GM21529 (cell line): ENCODE measurements around the gene PIK3AP1.

Source experiments
- ATAC-seq: cut with Tn5 transposase; IDR thresholded peaks from one replicate; pipeline ENCODE4 v1.9.1; 2021; ENCODE audit not compliant: unreplicated experiment

The PIK3AP1 gene

DNA sequence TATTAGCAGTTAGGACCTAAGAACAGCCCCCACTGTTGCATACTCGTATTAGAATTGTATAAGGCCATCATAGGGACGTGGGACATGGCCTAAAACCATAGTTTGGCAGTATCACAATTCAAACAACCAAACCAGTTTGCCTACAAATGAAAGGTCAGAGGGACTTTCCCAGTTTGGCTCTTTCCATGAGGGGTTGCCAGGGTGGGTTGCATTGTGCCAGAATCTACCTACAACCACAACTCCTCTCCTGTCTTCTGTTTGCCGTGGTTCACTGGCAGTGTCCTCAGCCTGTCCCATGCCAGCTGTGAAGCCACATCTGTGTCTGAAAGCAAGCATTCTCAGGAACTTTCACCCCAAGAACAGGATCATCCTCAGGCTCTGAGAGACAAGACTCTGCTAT lies 44.5 kb downstream of the PIK3AP1 start:
- ATAC-seq: no peak

DNA sequence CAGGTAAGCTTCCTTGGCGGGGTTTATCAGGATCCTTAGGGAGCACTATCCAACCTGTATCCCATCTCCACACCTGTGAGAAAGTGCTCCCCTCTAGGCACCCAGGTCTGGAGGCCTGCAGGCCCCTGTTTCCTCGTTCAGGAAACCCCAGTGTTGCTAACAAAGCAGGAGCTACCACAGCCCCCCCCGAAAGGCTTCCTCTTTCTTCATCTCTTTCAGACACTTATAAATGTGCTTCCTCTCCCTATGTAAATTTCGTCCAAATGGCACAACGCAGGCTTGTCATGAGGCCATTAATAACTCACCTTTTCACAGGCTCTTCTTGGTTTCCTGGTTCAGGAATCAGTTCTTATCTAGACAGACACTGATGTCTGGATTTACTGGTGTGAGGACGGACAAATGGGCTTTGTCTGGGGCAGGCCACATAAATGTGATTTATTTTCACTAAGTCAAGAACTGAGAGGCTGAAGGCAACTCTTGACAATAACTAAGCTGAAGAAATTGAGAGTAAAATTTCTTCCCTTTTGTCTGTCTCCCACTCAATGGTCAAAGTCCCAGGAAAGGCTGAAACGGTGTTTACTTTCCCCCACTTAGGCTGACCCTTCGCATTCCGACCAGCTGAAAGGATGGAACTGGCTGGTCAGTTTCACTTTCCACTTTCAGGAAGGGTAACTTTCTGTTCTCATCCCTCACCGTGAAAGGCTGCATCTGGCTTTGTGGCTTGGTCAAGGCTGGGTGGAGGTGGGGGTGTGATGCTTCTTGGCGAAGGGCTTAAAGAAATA lies 46.8 kb downstream of the PIK3AP1 start:
- peak; percentile 61 for ATAC-seq

DNA sequence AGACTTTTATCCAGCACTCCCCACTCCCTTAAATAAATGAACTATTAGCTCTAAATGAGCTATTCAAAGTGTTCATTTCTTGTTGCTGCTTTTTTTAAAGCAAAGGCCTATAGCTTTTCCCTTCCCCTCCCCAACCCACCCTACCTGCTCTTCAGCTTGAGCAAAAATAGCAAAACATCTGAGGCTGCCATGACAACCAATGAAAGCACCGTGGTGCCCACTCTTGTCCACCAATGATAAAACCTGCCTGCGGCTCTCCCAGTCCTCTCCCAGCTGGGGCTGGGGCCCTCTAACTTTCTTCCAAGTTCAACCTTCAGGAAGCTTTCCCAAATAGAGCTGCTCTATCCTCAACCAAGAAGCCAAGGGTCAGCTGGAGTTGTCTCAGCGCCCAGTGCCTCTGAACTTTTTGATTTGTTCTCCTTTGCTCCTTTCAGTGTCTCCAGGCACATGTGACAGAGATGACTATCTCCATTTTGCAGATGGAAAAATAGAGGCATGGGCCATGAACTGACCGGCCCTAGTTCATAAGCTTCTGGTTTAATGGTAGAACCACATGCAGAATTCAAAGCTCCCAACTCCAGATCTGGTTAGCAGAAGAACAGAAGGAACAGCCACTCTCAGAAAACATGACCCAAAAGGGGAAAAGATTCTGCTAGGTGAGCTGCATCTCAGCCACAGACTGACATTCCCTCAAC lies 47.7 kb downstream of the PIK3AP1 start:
- no peak for ATAC-seq

DNA sequence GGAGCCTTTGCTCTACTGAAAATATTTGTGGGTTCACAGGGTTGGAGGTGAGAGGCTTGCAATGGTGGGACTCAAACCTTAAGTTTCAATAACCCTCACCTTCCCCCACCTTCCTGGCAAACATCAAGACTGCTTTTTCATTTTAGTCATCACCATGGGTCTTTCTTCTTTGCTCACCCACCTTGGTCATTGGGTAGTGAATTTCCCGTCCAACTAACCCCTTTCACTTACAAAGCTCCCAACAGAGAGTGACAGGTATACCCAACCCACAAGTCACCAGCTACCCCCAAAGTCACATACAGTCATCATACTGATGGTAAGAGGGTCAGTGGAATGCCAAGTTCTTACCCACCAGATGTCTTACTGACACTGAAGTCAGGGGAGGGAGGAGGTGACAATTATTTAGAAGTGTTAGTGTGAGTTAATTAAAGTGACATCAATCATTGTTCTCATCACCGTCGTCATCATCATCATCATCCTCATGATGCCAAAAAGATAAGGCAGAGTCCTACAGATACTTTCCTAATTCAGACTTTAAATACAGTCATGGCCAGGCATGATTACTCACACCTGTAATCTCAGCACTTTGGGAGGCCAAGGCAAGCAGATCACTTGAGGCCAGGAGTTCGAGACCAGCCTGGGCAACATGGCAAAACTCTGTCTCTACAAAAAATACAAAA lies 49.0 kb downstream of the PIK3AP1 start:
- ATAC-seq: no peak

DNA sequence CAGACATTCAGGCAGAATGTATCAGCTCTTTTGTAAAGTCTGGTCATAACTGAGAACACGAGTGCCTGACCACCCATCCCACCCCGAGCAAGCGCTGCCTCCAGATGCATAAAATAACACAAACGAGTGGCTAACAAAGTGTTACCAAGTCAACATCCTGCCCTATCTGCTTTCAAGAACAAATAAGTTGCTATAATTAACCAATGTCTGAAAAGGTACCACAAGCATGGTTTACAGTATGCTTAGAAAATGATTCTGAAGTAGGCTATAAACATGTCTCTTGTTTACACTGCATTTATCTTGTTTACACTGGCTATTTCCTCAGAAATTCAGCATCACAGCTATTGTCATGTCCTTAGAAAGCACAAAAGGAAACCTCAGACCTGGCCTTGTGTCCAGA lies 49.5 kb downstream of the PIK3AP1 start:
- no peak for ATAC-seq

DNA sequence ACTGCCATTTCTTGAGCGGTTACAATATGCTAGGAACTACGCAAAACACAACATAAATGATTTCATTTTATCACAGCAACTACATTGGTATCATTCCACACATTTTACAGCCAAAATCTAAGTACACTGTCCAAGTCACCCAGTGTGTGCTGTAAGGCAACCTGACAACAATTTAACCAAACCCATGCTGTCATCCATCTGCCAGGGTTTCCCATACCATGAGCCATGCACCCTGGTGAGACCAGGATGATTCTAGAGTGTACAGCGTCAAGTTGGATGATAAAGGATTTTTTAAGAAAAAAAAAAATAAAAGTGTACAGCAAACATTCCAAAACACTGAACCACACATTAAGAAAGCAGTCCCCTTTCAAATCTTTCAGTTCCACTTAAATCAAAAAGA lies 52.9 kb downstream of the PIK3AP1 start:
- no peak for ATAC-seq

DNA sequence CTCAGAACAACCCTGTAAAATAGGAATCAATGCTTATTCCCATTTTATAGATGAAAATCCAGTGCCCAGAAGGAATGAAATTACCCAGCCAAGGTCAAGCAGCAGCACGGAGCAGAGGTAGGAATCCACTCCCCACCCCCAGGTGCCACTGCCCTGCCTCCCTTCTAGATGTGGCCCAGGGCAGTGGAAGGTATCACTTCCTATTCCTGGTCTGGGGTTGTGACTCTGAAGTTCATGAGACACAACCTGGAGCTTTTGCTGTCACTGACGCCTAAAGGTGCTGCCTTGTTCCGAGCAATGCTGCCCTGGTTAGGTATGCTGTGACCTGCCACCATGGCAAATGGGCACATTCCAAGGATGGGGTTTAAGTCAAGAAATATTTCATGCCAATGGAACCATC lies 53.6 kb downstream of the PIK3AP1 start:
- no peak for ATAC-seq

DNA sequence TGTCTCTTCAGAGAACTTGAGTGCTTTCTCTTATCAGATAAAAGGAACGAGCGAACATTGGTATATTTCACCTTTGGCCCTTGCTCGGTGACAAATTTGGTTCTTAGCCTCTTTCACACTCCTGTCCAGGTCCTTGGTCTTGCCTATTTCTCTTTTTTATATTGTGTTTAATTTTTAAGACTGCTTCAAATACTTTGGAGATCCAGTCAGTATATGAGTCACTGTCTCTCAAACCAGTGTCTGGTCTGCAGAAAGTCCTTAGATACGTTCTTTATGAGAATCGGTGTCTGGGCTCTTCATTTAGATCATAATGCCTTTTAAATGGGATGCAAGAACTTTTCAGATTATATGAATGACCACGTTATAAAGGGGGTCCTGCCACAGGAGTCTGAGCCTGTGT lies 55.0 kb downstream of the PIK3AP1 start:
- ATAC-seq: no peak

DNA sequence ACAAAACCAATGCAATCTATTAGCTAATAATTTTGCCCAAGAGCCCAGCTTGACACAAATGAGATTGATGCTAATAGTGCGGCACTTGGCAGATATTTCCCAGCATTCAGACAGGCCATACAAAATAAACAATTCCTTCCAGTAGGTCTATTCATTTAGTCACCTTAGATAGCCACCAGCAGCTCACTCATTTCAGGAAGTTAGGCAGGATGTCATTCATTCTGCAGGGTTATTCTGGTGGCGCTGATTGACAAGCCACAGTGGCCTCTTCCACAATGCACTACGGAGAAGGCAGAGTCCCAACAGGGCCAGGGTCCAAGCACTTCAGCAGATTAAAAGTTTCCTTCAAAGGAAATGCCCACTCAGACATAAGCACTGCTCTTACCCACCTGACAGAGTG lies 55.8 kb downstream of the PIK3AP1 start:
- no peak for ATAC-seq

DNA sequence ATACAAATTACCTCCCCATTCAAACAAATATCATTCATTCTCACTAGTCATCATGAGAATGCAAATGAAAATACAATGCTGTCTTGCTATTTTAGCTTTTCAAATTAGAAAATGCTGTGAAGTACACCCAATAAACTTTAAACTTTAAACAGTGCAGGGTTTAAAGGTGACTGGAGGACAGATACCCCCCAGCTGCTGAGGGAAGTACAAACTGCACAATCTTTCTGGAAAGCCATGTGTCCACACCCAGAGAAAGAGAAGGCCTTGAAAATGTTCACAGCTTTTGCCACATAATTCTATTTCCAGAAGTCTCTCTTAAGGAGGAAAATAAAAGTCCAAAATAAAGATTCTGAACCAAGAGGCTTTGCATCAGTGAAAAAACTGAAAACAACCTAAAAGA lies 56.5 kb downstream of the PIK3AP1 start:
- ATAC-seq: no peak

DNA sequence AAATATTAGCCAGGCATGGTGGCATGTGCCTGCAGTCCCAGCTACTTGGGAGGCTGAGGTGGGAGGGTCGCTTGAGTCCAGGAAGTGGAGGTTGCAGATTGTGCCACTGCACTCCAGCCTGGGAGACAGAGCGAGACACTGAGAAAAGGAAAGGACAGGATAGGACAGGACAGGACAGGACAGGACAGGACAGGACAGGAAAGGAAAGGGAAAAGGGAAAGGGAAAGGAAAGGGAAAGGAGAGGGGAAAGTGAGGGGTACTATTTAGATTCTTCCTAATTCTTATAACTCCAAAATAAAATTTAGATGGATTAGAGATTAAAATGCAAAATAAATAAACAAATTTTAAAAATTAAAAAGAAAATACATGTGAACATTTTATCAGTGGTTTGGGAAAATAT lies 58.7 kb downstream of the PIK3AP1 start:
- no peak for ATAC-seq

DNA sequence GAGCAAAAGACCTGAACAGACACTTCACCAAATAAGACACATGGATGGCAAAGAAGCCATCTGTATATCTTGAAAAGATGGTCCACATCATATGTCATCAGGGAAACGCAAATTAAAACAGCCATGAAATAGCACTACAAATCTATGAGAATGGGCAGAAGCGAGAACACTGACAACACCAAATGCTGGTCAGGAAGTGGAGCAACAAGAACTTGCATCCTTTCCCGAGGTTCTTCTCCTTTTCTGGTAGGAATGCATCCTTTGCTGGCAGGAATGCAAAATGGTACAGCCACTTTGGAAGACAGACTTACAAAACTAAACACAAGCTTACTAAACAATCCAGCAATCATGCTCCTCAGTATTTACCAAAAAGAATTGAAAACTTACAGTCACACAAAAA lies 60.0 kb downstream of the PIK3AP1 start:
- no peak for ATAC-seq

DNA sequence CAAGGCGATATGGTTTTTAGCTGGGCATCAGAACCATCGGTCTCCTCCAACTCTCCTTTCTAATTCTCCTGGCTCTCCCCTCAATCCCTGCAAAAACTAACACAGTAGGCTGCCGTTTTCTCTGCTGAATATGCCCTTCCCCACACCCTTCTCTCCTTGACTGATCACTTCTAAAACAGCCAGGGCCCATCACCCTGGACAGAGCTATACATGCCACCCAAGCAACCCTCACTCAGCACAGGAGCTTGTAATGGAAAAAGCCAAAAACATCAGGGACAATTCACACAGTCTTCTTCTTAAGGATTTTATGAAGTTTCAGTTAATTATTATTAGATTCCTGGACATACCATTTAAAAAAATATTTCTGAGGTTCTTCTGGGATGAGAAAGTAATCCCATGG lies 61.5 kb downstream of the PIK3AP1 start:
- no peak for ATAC-seq

DNA sequence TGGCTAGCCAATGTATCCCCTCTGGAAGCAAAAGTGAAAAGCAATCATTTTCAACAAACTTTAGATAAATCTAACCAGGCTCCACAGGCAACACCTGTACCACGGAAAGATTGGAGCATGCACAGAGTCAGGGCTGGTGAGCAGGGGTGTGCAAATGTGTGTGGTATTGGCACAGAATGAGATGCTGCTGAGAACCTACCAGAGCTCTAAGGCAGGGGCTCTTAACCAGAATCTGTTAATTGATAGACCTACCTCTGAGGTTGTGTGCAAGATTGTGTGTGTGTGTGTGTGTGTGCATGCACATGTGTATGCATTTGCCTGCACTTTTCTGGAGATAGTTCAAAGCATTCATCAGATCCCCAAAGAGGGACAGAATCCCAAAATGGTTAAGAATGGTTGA lies 62.9 kb downstream of the PIK3AP1 start:
- no peak for ATAC-seq

DNA sequence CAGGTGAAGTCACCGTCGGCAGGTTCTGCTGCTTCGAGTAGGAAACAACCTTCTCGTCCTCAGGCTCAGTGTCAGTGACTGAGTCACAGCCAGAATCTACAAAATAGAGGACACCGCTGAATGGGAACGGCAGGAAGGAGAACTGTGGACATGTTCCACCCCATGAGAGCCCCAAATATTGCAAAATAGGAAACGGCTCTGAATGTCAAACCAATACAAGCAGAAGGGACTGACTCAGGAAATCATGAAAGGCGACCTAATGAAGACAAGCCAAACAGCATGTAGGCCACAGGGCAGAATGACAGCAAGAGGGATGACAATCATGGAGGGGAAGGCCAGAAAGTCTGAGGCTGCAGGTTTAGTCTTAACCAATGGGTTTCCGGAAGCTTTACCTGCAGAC lies 63.5 kb downstream of the PIK3AP1 start:
- no peak for ATAC-seq

DNA sequence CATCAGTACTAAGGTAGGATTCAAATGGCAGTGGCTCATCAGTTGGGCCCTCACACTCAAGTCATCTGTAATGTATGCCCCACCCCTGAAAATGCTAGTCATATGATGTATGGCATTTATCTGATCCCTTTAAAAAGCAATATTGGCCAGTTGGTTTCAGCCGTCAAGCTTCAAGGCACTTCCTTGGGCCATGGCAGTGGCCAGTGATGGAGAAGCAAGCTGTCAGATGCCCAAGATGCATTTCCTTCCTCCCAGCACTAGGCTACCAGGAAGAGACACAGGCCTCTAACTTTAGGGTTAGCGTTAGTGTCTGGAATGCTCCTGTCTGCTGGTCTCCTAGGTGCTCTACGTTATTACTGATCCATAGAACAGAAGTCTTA lies 64.1 kb downstream of the PIK3AP1 start:
- ATAC-seq: no peak

DNA sequence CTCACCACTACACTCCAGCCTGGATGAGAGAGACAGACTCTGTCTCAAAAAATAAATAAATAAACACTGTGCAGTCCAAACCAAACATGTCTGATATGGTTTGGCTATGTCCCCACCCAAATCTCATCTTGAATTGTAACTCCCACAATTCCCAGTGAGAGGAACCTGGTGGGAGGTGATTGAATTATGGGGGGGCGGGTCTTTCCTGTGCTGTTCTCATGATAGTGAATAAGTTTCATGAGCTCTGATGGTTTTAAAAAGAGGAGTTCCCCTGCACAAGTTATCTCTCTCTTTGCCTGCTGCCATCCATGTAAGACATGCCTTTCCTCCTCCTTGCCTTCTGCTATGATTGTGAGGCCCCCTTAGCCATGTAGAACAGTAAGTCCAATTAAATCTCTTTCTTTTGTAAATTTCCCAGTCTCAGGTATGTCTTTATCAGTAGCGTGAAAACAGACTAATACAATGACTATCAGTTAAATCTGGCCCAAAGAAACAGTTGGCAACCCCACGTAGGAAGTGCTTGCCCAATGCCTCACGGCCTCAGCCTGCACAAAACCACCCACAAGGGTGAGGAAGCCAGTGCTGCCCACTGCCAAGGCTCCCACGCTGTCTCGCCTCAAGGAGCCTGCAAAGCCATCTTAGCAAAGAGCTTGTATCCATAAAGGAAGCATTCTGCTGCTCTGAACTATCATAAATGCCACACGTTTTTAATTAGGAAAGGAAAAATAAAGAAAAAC lies 64.7 kb downstream of the PIK3AP1 start:
- ATAC-seq: no peak

DNA sequence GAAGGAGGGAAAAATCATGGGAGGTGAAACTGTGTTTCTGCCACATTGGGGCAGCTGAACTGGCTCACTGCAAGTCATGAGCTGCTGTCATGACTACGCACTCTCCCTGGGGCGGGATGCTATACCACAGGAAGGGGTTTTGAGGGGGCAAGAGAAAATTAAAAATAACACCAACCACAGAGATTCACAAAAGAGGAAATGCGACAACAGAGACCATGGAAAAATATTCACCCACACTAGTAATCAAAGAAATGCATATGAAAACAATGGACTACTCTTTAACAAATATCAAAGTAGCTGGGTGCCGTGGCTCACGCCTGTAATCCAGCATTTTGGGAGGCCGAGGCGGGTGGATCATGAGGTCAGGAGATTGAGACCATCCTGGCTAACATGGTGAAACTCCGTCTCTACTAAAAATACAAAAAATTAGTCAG lies 68.3 kb downstream of the PIK3AP1 start:
- peak; percentile 79 for ATAC-seq

DNA sequence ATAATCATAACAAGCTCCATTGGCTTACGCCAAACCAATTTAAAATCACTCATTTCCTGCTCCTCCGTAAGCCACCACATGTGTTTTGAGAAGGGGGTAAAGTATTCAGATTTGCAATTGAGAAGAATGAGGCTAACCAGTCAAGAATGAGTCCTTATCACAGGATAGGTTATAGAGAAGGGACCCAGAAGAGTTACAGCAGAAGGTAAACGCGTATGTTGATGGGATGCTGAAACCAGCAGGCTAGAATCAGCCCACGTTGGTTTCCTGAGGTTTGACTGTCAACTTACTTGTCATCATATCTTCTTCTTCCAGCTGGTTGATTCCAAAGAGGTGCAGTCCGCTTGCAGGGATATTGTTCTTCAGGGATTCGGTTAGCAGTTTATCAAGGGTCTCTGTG lies 69.4 kb downstream of the PIK3AP1 start:
- ATAC-seq: no peak

DNA sequence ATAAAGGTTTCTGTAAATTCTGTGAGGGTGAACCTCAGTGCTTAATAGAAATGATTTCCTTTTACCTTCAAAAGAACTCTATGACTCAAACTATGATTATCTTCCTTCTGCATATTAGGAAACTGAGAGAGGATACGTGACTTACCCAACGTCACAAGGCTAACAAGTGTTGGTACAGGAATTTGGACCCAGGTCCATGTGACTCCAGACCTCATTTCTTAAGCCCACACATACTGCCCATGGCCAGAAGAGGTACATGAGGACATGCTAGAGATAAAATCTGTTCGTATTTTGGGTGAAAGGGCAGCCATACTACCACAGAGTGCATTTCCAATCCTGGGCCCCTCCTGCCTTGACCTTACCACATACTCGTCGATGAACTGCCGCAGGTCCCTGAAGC lies 72.0 kb downstream of the PIK3AP1 start:
- no peak for ATAC-seq

DNA sequence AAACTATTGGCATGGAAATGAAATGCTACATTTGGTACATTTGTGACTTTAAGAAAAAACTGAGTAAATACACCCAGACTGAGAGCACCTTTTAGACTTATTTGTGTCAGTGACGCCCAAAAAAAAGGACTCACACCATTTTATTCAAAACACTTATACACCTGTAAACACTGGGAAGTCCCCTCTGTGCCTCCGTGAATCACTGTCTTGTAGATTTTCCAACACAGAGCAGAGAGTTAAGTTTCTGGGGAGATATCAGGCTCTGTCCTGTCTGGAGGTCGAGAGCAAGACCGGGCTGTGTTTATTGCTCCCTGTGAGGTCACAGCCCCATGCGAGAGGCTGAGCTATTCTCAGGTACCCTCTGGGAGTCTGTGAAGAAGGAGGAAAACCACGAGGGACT lies 72.8 kb downstream of the PIK3AP1 start:
- ATAC-seq: no peak
